HUES48 (cell line): Measurements from ENCODE around the gene MYO1D.

ENCODE experiments used
- H3K27ac ChIP-seq: one replicate; pipeline ENCODE4 v1.7.0; 2013; ENCODE audit warnings: low read depth, low read length, inconsistent platforms
- H3K27me3 ChIP-seq: 2 replicates; pipeline ENCODE4 v1.6.1; 2013; ENCODE audit warnings: mild to moderate bottlenecking, low read length; ENCODE audit not compliant: control insufficient read depth, insufficient read depth
- H3K36me3 ChIP-seq: 2 replicates; pipeline ENCODE4 v1.6.1; 2013; ENCODE audit warnings: low read length; ENCODE audit not compliant: control insufficient read depth, insufficient read depth
- H3K4me1 ChIP-seq: 2 replicates; pipeline ENCODE4 v1.6.1; 2013; ENCODE audit warnings: mild to moderate bottlenecking, low read length; ENCODE audit not compliant: control insufficient read depth, insufficient read depth
- H3K4me3 ChIP-seq: 2 replicates; pipeline ENCODE4 v1.5.1; 2013; ENCODE audit warnings: mild to moderate bottlenecking, low read depth, low read length
- H3K9ac ChIP-seq: 2 replicates; pipeline ENCODE4 v1.6.1; 2013; ENCODE audit warnings: mild to moderate bottlenecking, low read depth, low read length, moderate library complexity
- H3K9me3 ChIP-seq: 2 replicates; pipeline ENCODE4 v1.6.1; 2013; ENCODE audit warnings: low read length; ENCODE audit not compliant: control insufficient read depth, insufficient read depth

The MYO1D gene

DNA sequence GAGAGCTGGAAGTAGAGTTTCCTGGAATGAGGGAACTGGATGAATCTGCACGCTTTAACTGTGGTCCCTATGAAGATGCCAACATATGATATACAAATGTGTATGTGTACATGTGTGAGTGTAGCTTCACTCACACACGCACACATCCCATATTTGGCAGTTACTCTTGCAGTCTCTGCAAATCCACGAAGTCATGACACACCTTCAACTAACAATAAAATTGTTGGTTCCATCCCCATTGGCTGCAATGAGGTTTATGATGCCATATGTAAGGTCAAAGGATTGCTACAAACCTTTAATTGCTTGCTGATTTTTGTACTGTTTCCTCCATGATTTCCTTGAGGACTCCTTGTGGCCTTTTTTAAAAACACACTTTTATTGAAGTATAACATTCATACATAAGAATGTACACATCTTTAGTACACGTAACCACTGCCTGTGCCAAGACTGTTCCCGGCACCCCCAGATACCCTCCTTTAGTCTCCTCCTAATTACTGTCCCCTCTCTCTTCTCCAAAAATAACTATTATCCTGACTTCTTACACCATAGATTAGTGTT is 22.0 kb downstream of the MYO1D start:
- Histone ChIP-seq H3K9ac (no peak overlapping the region), H3K4me1 (peaks cover 22% of the 10 kb centered on the region), H3K27me3 (no peaks in the 10 kb centered on the region), H3K36me3 (no peaks in the 10 kb centered on the region), H3K27ac (no peak overlapping the region), H3K9me3 (no peaks in the 10 kb centered on the region), H3K4me3 (no peak overlapping the region)

DNA sequence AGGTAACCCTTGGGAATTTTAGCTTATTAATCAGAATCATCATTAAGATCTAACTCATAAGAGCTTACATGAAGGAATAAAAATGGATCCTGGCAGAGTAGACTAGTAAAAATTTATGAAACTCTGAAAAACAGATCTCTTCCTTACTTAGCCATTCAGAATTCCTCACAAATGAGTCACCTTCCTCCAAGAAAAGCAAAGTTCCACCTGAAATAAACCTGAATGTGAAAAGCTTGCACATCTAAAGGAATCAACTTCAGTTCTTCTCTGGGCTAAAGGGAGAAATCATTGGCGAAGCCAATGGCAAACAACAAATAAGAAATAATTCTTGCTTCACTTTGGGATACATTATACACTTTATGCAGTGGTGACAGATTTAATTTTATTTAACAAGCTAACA is 22.7 kb downstream of the MYO1D start:
- H3K36me3 ChIP-seq = no peaks in the 10 kb centered on the region
- H3K9me3 ChIP-seq = no peaks in the 10 kb centered on the region
- H3K27ac ChIP-seq = peak overlapping the region; percentile 36
- H3K27me3 ChIP-seq = no peaks in the 10 kb centered on the region
- H3K4me1 ChIP-seq = peaks cover 21% of the 10 kb centered on the region
- no peak overlapping the region for H3K4me3 ChIP-seq
- no peak overlapping the region for H3K9ac ChIP-seq

DNA sequence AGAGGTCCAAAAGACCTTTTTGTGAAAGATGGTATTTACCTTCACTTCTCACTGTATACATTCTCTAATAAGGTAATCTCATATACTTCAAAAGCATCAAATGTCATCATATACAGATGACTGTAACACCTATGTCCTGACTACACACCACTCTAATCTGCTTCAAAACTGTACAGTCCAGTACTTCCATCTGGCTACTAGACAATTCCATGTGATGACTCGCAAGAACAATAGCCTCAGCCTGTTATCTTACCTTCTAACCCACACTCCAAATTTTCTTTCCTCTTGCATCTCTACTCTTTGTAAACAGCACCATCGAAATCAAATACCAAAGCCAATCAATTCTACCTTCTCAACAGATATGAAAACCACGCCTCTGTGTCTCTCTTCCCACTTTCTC is 24.1 kb downstream of the MYO1D start:
- H3K4me3 ChIP-seq = no peak overlapping the region
- H3K36me3 ChIP-seq = no peaks in the 10 kb centered on the region
- no peak overlapping the region for H3K27ac ChIP-seq
- no peak overlapping the region for H3K9ac ChIP-seq
- H3K9me3 ChIP-seq = no peaks in the 10 kb centered on the region
- H3K4me1 ChIP-seq = peaks cover 21% of the 10 kb centered on the region
- no peaks in the 10 kb centered on the region for H3K27me3 ChIP-seq

DNA sequence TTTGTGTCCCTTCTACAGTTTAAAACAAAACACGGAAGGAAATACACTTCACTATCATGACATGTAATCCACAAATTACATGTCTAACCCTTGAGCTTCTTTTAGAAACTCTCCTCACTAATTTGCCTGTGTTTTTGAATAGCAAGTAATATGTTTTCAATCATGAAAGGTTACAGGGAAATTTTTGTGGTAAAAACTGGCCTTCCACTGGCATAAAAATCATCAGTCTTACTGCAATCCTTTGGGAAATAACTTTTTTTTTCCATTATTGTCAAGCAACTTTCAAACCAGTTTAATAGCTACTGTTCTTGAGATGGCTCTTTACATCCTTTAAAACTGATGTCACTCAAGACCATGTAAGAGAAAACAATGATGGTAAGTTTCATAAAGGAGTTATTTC is 27.0 kb downstream of the MYO1D start:
- Histone ChIP-seq H3K4me1 (peaks cover 19% of the 10 kb centered on the region), H3K36me3 (no peaks in the 10 kb centered on the region), H3K4me3 (no peak overlapping the region), H3K9ac (no peak overlapping the region), H3K27ac (no peak overlapping the region), H3K27me3 (no peaks in the 10 kb centered on the region), H3K9me3 (no peaks in the 10 kb centered on the region)

DNA sequence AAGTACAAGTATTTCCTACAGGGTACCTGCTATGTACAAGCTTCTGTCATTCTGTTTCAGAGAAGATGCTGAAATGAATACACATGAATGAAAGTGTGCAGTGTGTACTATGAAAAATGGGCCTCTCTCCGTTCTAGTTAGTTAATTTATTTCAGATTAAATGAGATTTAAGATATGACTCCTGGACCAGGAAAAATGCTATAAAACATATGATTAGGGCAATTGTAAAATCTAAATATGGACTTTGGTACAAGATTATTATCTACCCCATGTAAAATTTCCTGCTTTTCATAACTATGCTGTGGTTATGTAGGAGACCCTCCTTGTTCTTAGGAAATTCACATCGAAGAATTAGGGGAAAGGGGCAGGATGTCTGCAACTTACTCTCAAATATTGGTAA is 28.9 kb downstream of the MYO1D start:
- no peak overlapping the region for H3K27ac ChIP-seq
- H3K36me3 ChIP-seq = no peaks in the 10 kb centered on the region
- no peaks in the 10 kb centered on the region for H3K9me3 ChIP-seq
- H3K27me3 ChIP-seq = no peaks in the 10 kb centered on the region
- no peak overlapping the region for H3K4me3 ChIP-seq
- H3K4me1 ChIP-seq = 0 out of 2 replicates have a peak, but pooled peaks cover under 1% of the 10 kb centered on the region
- H3K9ac ChIP-seq = no peak overlapping the region

DNA sequence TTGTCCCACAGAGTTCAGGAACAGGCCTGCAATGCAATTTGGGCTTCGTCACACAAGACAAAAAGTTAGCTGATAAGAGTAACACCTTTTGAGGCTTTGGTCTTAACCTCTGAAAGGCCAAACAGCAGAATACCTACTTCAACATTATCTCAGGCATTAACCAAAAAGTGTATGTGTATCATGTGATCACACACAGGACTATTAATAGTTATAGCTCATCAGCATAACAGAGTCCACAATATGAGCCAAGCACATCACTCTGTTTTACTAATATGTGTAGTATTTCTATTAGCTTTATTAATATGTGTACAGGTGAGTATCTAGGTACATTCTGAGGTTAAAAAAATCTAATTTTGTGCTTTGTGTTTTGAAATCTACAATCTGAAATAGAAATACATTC is 30.8 kb downstream of the MYO1D start:
- Histone ChIP-seq H3K9ac (no peak overlapping the region), H3K27ac (no peak overlapping the region), H3K4me3 (no peak overlapping the region), H3K27me3 (no peaks in the 10 kb centered on the region), H3K4me1 (0 out of 2 replicates have a peak, but pooled peaks cover 7% of the 10 kb centered on the region), H3K9me3 (no peaks in the 10 kb centered on the region), H3K36me3 (no peaks in the 10 kb centered on the region)

DNA sequence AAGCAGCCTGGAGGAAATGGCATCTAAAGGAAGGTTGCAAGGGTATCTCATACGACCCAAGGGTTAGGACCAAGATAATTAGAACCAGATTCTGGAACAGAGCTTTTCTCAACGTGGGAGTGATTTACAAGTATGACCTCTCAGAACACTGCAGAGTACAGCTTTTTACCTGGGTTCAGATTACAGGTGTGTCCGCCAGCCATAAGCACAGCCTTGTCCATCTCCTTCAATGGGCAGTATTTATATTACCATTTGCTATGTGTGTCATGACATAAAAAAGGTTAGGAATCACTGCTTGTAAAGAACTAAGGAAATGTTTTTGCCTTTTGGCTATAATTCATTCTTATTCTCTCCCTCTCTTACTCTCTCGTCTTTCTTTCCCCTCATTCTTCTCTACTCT is 36.7 kb downstream of the MYO1D start:
- no peaks in the 10 kb centered on the region for H3K9me3 ChIP-seq
- no peak overlapping the region for H3K4me3 ChIP-seq
- no peak overlapping the region for H3K27ac ChIP-seq
- 0 out of 2 replicates have a peak, but pooled peaks cover 7% of the 10 kb centered on the region for H3K4me1 ChIP-seq
- H3K36me3 ChIP-seq = no peaks in the 10 kb centered on the region
- no peak overlapping the region for H3K9ac ChIP-seq
- no peaks in the 10 kb centered on the region for H3K27me3 ChIP-seq

DNA sequence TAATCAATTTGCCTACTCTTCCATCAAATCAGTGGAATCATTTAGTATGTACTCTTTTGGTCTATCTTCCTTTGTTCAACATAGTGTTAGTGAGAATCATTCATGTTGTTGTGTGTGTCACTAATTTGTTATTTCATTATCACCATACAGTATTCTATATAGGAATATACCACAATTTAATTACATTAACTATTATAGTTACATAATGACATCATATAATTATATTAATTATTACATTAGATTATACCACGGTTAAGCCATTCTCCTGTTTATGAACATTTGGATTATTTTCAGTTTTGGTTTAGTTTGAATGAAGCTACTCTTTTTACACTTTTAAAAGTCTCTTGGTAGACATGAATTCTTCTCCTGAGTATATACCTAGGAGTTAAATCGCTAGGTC is 40.4 kb downstream of the MYO1D start:
- Histone ChIP-seq H3K36me3 (no peaks in the 10 kb centered on the region), H3K27ac (no peak overlapping the region), H3K9me3 (no peaks in the 10 kb centered on the region), H3K4me1 (peaks cover 5% of the 10 kb centered on the region; the same call in 1 of the 2 replicates), H3K9ac (no peak overlapping the region), H3K4me3 (no peak overlapping the region), H3K27me3 (no peaks in the 10 kb centered on the region)

DNA sequence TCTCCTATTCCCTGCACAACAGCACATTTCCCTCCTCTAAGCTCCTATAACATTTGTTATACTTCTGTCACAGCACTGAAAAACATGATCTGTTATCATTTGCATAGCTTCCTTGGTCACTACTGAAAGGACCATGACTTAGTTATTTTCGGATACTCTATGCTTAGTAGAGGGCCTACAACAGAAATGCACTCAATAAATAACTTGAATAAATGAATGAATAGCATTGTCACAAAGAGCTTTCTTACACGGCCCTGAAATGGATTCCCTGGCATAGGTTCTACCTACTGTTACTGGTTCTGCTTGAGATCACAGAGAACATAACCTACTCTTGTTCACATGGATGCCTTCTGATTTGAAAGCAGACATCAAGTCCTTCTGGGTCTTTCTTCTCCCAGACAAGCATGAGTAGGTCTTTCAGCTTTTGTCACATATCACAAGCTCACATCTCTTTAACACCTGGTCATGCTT is 41.6 kb downstream of the MYO1D start:
- no peak overlapping the region for H3K27ac ChIP-seq
- no peak overlapping the region for H3K9ac ChIP-seq
- H3K27me3 ChIP-seq = no peaks in the 10 kb centered on the region
- H3K9me3 ChIP-seq = no peaks in the 10 kb centered on the region
- H3K4me1 ChIP-seq = peaks cover 3% of the 10 kb centered on the region; the same call in 1 of the 2 replicates
- no peaks in the 10 kb centered on the region for H3K36me3 ChIP-seq
- no peak overlapping the region for H3K4me3 ChIP-seq

DNA sequence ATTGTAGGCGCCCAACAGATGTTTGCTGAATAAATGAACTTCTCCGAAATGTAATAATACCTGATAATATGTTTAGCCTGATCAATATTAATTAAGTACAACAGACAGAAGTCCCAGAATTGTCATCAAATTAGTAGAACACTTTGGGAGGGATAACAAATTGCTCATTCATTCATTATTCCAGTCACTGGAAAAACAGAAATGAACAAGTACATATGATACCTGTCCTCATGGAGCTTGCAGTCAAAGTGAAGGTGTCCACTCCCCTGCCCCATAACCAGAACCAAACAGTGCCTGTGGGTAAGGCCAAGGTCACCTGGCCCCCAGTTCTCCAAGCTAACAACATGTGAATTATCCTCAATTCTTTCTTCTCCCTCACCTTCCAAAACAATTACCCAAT is 42.8 kb downstream of the MYO1D start:
- H3K9me3 ChIP-seq = no peaks in the 10 kb centered on the region

DNA sequence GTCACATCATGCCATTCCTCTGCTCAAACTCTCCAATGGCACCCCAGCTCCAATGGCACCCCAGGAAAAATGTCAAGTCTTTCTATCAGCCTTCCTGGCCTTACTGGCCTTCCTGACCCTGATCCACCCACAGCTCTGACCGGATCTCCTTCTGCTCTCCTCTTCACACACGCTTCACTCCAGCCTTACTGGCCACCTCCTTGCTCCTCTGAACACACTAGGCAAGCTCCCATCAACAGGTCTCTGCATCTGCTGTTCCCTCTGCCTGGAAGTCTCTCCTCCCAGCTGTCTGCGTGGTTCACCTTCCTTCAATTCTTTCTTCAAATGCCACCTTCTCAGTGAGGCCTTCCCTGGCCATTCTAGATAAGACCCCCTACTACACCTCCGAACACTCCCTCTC is 43.4 kb downstream of the MYO1D start:
- H3K4me1 ChIP-seq = peaks cover 3% of the 10 kb centered on the region; the same call in 1 of the 2 replicates
- H3K27ac ChIP-seq = no peak overlapping the region
- no peaks in the 10 kb centered on the region for H3K9me3 ChIP-seq

More for the DNA sequence above, 42.8 kb downstream of the MYO1D start:
- H3K27me3 ChIP-seq = no peaks in the 10 kb centered on the region
- H3K36me3 ChIP-seq = no peaks in the 10 kb centered on the region
- H3K4me1 ChIP-seq = peaks cover 3% of the 10 kb centered on the region; the same call in 1 of the 2 replicates
- H3K4me3 ChIP-seq = no peak overlapping the region
- no peak overlapping the region for H3K27ac ChIP-seq
- H3K9ac ChIP-seq = no peak overlapping the region

More for the DNA sequence above, 43.4 kb downstream of the MYO1D start:
- Histone ChIP-seq H3K4me3 (no peak overlapping the region), H3K36me3 (no peaks in the 10 kb centered on the region), H3K9ac (no peak overlapping the region), H3K27me3 (no peaks in the 10 kb centered on the region)
